Large intestine (tissue), 3 donors: ENCODE results near the gene PMM2. TPM values are rescaled to one million over a fixed set of nuclear protein-coding genes. Genes with fewer than 3 reads are reported as not detected.
"Not testable (repeated sequence)": the region's sequence is repeated elsewhere in the genome, so short reads cannot be mapped to it uniquely, and the experiment has no call there.

ENCODE experiments used
- DNase-seq, 2 donors: peaks; one replicate each; pipeline versions ENCODE4 v3.0.0 to v3.0.0-alpha.2; 2013
- H3K27ac ChIP-seq: one replicate; pipeline ENCODE4 v1.5.1; 2013; ENCODE audit warnings: low read length
- H3K27me3 ChIP-seq: 2 replicates; pipeline ENCODE4 v1.6.1; 2013; ENCODE audit warnings: low read length; ENCODE audit not compliant: control insufficient read depth, insufficient read depth
- H3K36me3 ChIP-seq: 2 replicates; pipeline ENCODE4 v1.6.1; 2013; ENCODE audit warnings: low read length; ENCODE audit not compliant: control insufficient read depth, insufficient read depth
- H3K4me1 ChIP-seq: one replicate; pipeline ENCODE4 v1.6.1; 2013; ENCODE audit warnings: low read length; ENCODE audit not compliant: control insufficient read depth, insufficient read depth
- H3K4me3 ChIP-seq: one replicate; pipeline ENCODE4 v1.5.1; 2013; ENCODE audit warnings: low read length
- H3K9me3 ChIP-seq: one replicate; pipeline ENCODE4 v1.6.1; 2013; ENCODE audit warnings: mild to moderate bottlenecking, low read depth, low read length, moderate library complexity; ENCODE audit not compliant: control insufficient read depth
- WGBS: methylation state at CpG from one replicate; pipeline ENCODE4 v1.1.5; 2013; ENCODE audit warnings: low lambda C conversion rate; ENCODE audit not compliant: insufficient coverage; 5-methylcytosine and 5-hydroxymethylcytosine counted together
- polyA plus RNA-seq: library from polyadenylated mRNA; unstranded; fragments of 120-200 nt; gene quantifications from one replicate; pipeline ENCODE4 v1.2.1, GENCODE V29; 2013

Gene PMM2
- polyA plus RNA-seq, 1 donor: 40.3 TPM

- peak overlapping the region; percentile 93 for H3K4me3 ChIP-seq
- H3K9me3 ChIP-seq: peaks cover 3% of the 10 kb centered on the region
- no peaks in the 10 kb centered on the region for H3K27me3 ChIP-seq
- peaks cover 6% of the 10 kb centered on the region for H3K36me3 ChIP-seq
- no peak for DNase-seq
- peak overlapping the region; percentile 93 for H3K27ac ChIP-seq
- H3K4me1 ChIP-seq: peaks cover 57% of the 10 kb centered on the region
- WGBS: no CpG with 5 or more reads among the region's 16 CpGs
Measured at GRCh38 chr16:8866884-8867215, 69.2 kb downstream of the PMM2 start.

GRCh38 chr16:8867216-8867931, 69.7 kb downstream of the PMM2 start:
- H3K4me3 ChIP-seq: peak overlapping the region; percentile 93
- no peaks in the 10 kb centered on the region for H3K27me3 ChIP-seq
- peaks cover 6% of the 10 kb centered on the region for H3K36me3 ChIP-seq
- H3K27ac ChIP-seq: peak overlapping the region; percentile 93
- WGBS: no CpG with 5 or more reads among the region's 35 CpGs
- H3K4me1 ChIP-seq: peaks cover 52% of the 10 kb centered on the region
- DNase-seq: peak in 1 of 2 donors; percentile 69
- H3K9me3 ChIP-seq: peaks cover 3% of the 10 kb centered on the region

GRCh38 chr16:8867932-8868415, 70.3 kb downstream of the PMM2 start:
- peak overlapping the region; percentile 93 for H3K4me3 ChIP-seq
- no CpG with 5 or more reads among the region's 16 CpGs for WGBS
- H3K4me1 ChIP-seq: peaks cover 46% of the 10 kb centered on the region
- peaks cover 3% of the 10 kb centered on the region for H3K9me3 ChIP-seq
- peak overlapping the region; percentile 93 for H3K27ac ChIP-seq
- peak in 1 of 2 donors; percentile 62 for DNase-seq
- H3K27me3 ChIP-seq: no peaks in the 10 kb centered on the region
- peaks cover 4% of the 10 kb centered on the region for H3K36me3 ChIP-seq

GRCh38 chr16:8868416-8869211, 71.0 kb downstream of the PMM2 start, which contains the start of gene CARHSP1:
TSS of gene CARHSP1 (minus strand) at chr16:8869006. CDS start at chr16:8859328, 9,678 bp downstream.
- Histone ChIP-seq H3K27me3 (no peaks in the 10 kb centered on the region), H3K4me1 (peaks cover 40% of the 10 kb centered on the region), H3K36me3 (peaks cover 4% of the 10 kb centered on the region), H3K9me3 (peaks cover 3% of the 10 kb centered on the region), H3K4me3 (peak within 1 kb of the TSS; percentile 93), H3K27ac (peak within 1 kb of the TSS; percentile 93)
- DNase-seq: peak; percentile 84 to 92
- WGBS: no CpG with 5 or more reads among the region's 83 CpGs

- Histone ChIP-seq H3K27me3 (no peaks in the 10 kb centered on the region), H3K27ac (peak overlapping the region; percentile 59), H3K4me3 (peak overlapping the region; percentile 41), H3K9me3 (peaks cover 3% of the 10 kb centered on the region), H3K4me1 (peaks cover 32% of the 10 kb centered on the region), H3K36me3 (peaks cover 4% of the 10 kb centered on the region)
- DNase-seq: no peak
- WGBS: 0% methylated on average over 4 of the region's 37 CpGs
Measured at GRCh38 chr16:8869212-8869987, 71.8 kb downstream of the PMM2 start.

- H3K4me3 ChIP-seq, H3K27me3 ChIP-seq, H3K27ac ChIP-seq, DNase-seq, H3K9me3 ChIP-seq, H3K36me3 ChIP-seq: not testable (repeated sequence)
- H3K4me1 ChIP-seq: peaks cover 27% of the 10 kb centered on the region
- WGBS: no CpG with 5 or more reads among the region's 10 CpGs
Measured at GRCh38 chr16:8869988-8870241, 72.3 kb downstream of the PMM2 start.

GRCh38 chr16:8872071-8872470, 74.4 kb downstream of the PMM2 start:
- Histone ChIP-seq H3K27me3 (no peaks in the 10 kb centered on the region), H3K9me3 (peaks cover 3% of the 10 kb centered on the region), H3K27ac (no peak overlapping the region), H3K4me1 (peaks cover 6% of the 10 kb centered on the region), H3K4me3 (no peak overlapping the region), H3K36me3 (no peaks in the 10 kb centered on the region)
- no peak for DNase-seq
- no CpG with 5 or more reads among the region's 5 CpGs for WGBS

GRCh38 chr16:8872967-8873865, 75.6 kb downstream of the PMM2 start:
- peaks cover 3% of the 10 kb centered on the region for H3K9me3 ChIP-seq
- DNase-seq: no peak
- 100% methylated on average over 1 of the region's 22 CpGs for WGBS

GRCh38 chr16:8873866-8874195, 76.2 kb downstream of the PMM2 start:
- WGBS: 100% methylated on average over 2 of the region's 7 CpGs
- not testable (repeated sequence) for H3K36me3 ChIP-seq, DNase-seq, H3K4me3 ChIP-seq, H3K27ac ChIP-seq, H3K27me3 ChIP-seq, H3K9me3 ChIP-seq
- peaks cover 14% of the 10 kb centered on the region for H3K4me1 ChIP-seq

More at GRCh38 chr16:8872967-8873865, 75.6 kb downstream of the PMM2 start:
- Histone ChIP-seq H3K4me1 (peaks cover 9% of the 10 kb centered on the region), H3K36me3 (no peaks in the 10 kb centered on the region), H3K27me3 (no peaks in the 10 kb centered on the region), H3K27ac (no peak overlapping the region), H3K4me3 (no peak overlapping the region)
